K562 (cell line): ENCODE results near the gene UTS2R. TPM values are rescaled to one million over a fixed set of nuclear protein-coding genes. Genes with fewer than 3 reads are reported as not detected.

Experiments used
- ATAC-seq: fragments of 200-7000 bp; cut with Tn5 transposase; 3 replicates; pipeline ENCODE4 v1.9.1; 2020; ENCODE audit warnings: moderate library complexity
- BruUV-seq: library from RNA; stranded (reverse); fragments of 400-500 nt; replicated peaks from 2 replicates; lab custom pipeline; 2021; lab: Mats Ljungman, UMichigan
- CTCF ChIA-PET: fragments of 300-600 bp; formaldehyde crosslinking; extraction: SDS; loops from one replicate; lab custom pipeline; 2021; ENCODE audit warnings: low intra/inter-chr PET ratio; lab: Yijun Ruan, JAX
- POLR2A ChIA-PET: fragments of 300-600, 350-650 bp; sonication (Branson Sonifier 250); formaldehyde crosslinking; extraction: SDS; loops from one replicate; lab custom pipeline; 2021; ENCODE audit warnings: antibody characterized with exemption, inconsistent platforms; lab: Yijun Ruan, JAX
- DNase-seq, 4 experiments: peaks; one replicate each; pipeline versions ENCODE4 v3.0.0 to v3.0.0-alpha.2; 2011 to 2018; ENCODE audit warnings: low spot score in 3 of 4, mixed read lengths in 3 of 4; ENCODE audit errors: extremely low read depth in 1 of 4
- FAIRE-seq: peaks from 2 replicates; lab custom pipeline; 2011; peaks lifted over from hg19 to GRCh38; lab: Jason Lieb, UNC
- H2AFZ ChIP-seq: 2 replicates; pipeline ENCODE4 v1.6.0; 2011; ENCODE audit warnings: low read depth, low read length, control low read depth, inconsistent platforms
- H3K27ac ChIP-seq: fragments of 200-600 bp; 3 replicates; pipeline ENCODE4 v1.8.0; 2011; ENCODE audit warnings: low read depth, mild to moderate bottlenecking, control low read depth, inconsistent platforms, low read length, moderate library complexity, mixed read lengths; ENCODE audit errors: extremely low read depth
- H3K27me3 ChIP-seq, 2 experiments: fragments of 300-600 bp in 1 of 2; 2 replicates in 1 of 2; 3 replicates in 1 of 2; pipeline versions ENCODE4 v1.6.0 to v1.8.0; 2011; ENCODE audit warnings: inconsistent platforms in 2 of 2, low read length in 2 of 2, mild to moderate bottlenecking in 1 of 2, mixed read lengths in 1 of 2, moderate library complexity in 1 of 2; ENCODE audit not compliant: control insufficient read depth in 2 of 2, insufficient read depth in 2 of 2
- H3K36me3 ChIP-seq: fragments of 300-600 bp; 3 replicates; pipeline ENCODE4 v1.8.0; 2011; ENCODE audit warnings: mild to moderate bottlenecking, low read length, inconsistent platforms; ENCODE audit not compliant: control insufficient read depth, insufficient read depth
- H3K4me1 ChIP-seq, 2 experiments: fragments of 200-600 bp in 1 of 2; replicated peaks in 1 of 2; 2 replicates in 1 of 2; 3 replicates in 1 of 2; pipeline versions ENCODE4 v1.5.1 to v1.8.0; 2011; ENCODE audit warnings: inconsistent platforms in 2 of 2, low read length in 2 of 2, mild to moderate bottlenecking in 1 of 2, mixed read lengths in 1 of 2, moderate library complexity in 1 of 2; ENCODE audit not compliant: control insufficient read depth in 2 of 2, insufficient read depth in 2 of 2
- H3K4me2 ChIP-seq: 2 replicates; pipeline ENCODE4 v1.6.1; 2011; ENCODE audit warnings: low read length, control low read depth, inconsistent platforms, mixed read lengths; ENCODE audit not compliant: insufficient read depth
- H3K4me3 ChIP-seq: fragments of 200-600 bp; sonication (generic), shearing (Covaris generic); 2 replicates; pipeline ENCODE4 v1.5.1; 2016; ENCODE audit warnings: control low read depth, inconsistent platforms
- H3K79me2 ChIP-seq: fragments of 200-600 bp; 3 replicates; pipeline ENCODE4 v1.8.0; 2011; ENCODE audit warnings: low read length, inconsistent platforms; ENCODE audit not compliant: control insufficient read depth, insufficient read depth
- H3K9ac ChIP-seq, 2 experiments: 2 replicates each; pipeline versions ENCODE4 v1.6.0 to v1.6.1; 2011; ENCODE audit warnings: low read depth in 2 of 2, low read length in 2 of 2, control low read depth in 1 of 2, inconsistent platforms in 1 of 2, mild to moderate bottlenecking in 1 of 2, mixed read lengths in 1 of 2; ENCODE audit not compliant: insufficient read depth in 1 of 2
- H3K9me1 ChIP-seq: one replicate; pipeline ENCODE4 v1.6.0; 2011; ENCODE audit warnings: inconsistent platforms, mild to moderate bottlenecking, low read length, moderate library complexity; ENCODE audit not compliant: control insufficient read depth, insufficient read depth
- H3K9me3 ChIP-seq: replicated peaks from 2 replicates; pipeline ENCODE4 v1.5.1; 2011; ENCODE audit warnings: low read depth, low read length, inconsistent platforms; ENCODE audit not compliant: control insufficient read depth, insufficient read depth
- H4K20me1 ChIP-seq: replicated peaks from 2 replicates; pipeline ENCODE4 v1.6.1; 2011; ENCODE audit warnings: low read length, inconsistent platforms, mixed read lengths; ENCODE audit not compliant: control insufficient read depth, insufficient read depth
- MCM7 ChIP-seq, 2 experiments: fragments of 450-650 bp; IDR thresholded peaks; 2 replicates each; pipeline ENCODE4 v1.6.1; 2016 to 2018
- NCOA2 ChIP-seq, 2 experiments: fragments of 450-650 bp; IDR thresholded peaks; 2 replicates each; pipeline ENCODE4 v1.6.1; 2018; ENCODE audit warnings: mild to moderate bottlenecking in 2 of 2, moderate library complexity in 1 of 2; ENCODE audit not compliant: partially characterized antibody in 2 of 2
- NR4A1 ChIP-seq, 2 experiments: fragments of 250-450 bp in 1 of 2; fragments of 450-650 bp in 1 of 2; sonication (Bioruptor Pico) in 1 of 2; IDR thresholded peaks; 2 replicates each; pipeline versions ENCODE4 v1.4.0 to v1.6.1; 2016 to 2020; ENCODE audit warnings: mild to moderate bottlenecking in 2 of 2, missing compliant biosample characterization in 1 of 2, missing genetic modification characterization in 1 of 2, moderate library complexity in 1 of 2
- SMARCA5 ChIP-seq: fragments of 450-650 bp; IDR thresholded peaks from 2 replicates; pipeline ENCODE4 v1.6.1; 2016
- SNAPC5 ChIP-seq: fragments of 250-450 bp; sonication (Bioruptor Pico); IDR thresholded peaks from 2 replicates; pipeline ENCODE4 v1.8.0; 2021; ENCODE audit warnings: moderate library complexity, mild to moderate bottlenecking, inconsistent platforms
- STAG1 ChIP-seq: sonication (generic); formaldehyde crosslinking; IDR thresholded peaks from 2 replicates; pipeline ENCODE4 v1.5.0; 2020; ENCODE audit warnings: missing genetic modification reagents, borderline replicate concordance
- ZC3H11A ChIP-seq: IDR thresholded peaks from 2 replicates; pipeline ENCODE4 v1.6.1; 2012; ENCODE audit warnings: low read depth, low read length, improper control_type of control experiment
- WGBS: fragments of 100-300 bp; shearing (Covaris generic); methylation state at CpG from one replicate; pipeline ENCODE4 v1.1.6; 2016; ENCODE audit warnings: low coverage, mixed read lengths; ENCODE audit not compliant: insufficient coverage; ENCODE audit errors: missing lambda C conversion rate; 5-methylcytosine and 5-hydroxymethylcytosine counted together
- in situ Hi-C: fragments of 300-500 bp; cut with MboI; formaldehyde crosslinking; loops from 4 replicates; pipeline ENCODE4 v1.15.0; 2018; ENCODE audit warnings: inconsistent platforms, mixed read lengths
- intact Hi-C: fragments of 100-400 bp; cut with micrococcal nuclease; formaldehyde crosslinking; loops from 2 replicates; pipeline ENCODE4 v1.14.2; 2022
- polyA plus RNA-seq, 8 experiments: library from polyadenylated mRNA; depleted of rRNA in 4 of 8; stranded (reverse) in 5 of 8; unstranded in 3 of 8; fragments of >200 nt; fragmentation: Nextera tagmentation in 2 of 8; fragmentation: Illumina TruSeq in 1 of 8; extraction: Ambion mirVana in 2 of 8; extraction: Trizol in 1 of 8; gene quantifications; 2 replicates each; pipeline versions ENCODE4 v1.2.1 to v1.2.3, GENCODE V29; 2011 to 2014; ENCODE audit warnings: inconsistent platforms in 1 of 8, missing spikeins in 1 of 8
- total RNA-seq, 7 experiments: library from RNA; depleted of rRNA in 6 of 7; stranded (reverse); fragments of >200 nt in 6 of 7; fragmentation: Illumina TruSeq in 2 of 7; extraction: Trizol in 2 of 7; gene quantifications; 2 replicates each; pipeline versions ENCODE4 v1.2.1 to v1.2.3, GENCODE V29; 2011 to 2021; ENCODE audit warnings: low replicate concordance in 1 of 7
- TF ChIP-seq, protein P1 (sequence below): fragments of 200-800 bp; sonication (Bioruptor generic); IDR thresholded peaks from 2 replicates; pipeline ENCODE4 v1.6.1; 2016; ENCODE audit warnings: missing genetic modification characterization, missing compliant biosample characterization

The UTS2R gene
- total and polyA plus RNA-seq, 9 of the 15 experiments (the other 6 are each of a cell fraction or from before 2014, with no cell fraction given): 0.22 TPM; not detected in 8

DNA sequence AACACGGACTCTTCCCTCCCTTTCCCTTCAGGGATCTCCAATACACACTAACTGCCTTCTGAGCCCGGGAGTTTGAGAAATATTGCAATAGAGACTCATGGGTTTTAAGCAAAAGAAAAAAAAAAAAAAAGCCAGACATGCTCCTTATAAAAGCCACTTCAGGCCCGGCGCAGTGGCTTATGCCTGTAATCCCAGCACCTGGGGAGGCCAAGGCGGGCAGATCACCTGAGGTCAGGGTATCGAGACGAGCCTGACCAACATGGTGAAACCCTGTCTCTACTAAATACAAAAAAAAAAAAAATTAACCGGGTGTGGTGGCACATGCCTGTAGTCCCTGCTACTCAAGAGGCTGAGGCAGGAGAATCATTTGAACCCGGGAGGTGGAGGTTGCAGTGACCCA lies 44.2 kb downstream of the UTS2R start:
- POLR2A ChIA-PET: interaction anchor here (1.6 to 1.8 kb wide), 2 partner anchors 10 to 16 kb away, joined by 3 to 5 read pairs; no protein-coding TSS in a partner anchor
- Histone ChIP-seq H3K79me2 (peaks cover 28% of the 10 kb centered on the region), H3K4me1 (peaks cover 8 to 32% of the 10 kb centered on the region in 2 experiments), H3K27me3 (no peaks in the 10 kb centered on the region), H3K9me3 (no peaks in the 10 kb centered on the region), H3K36me3 (peaks cover 17% of the 10 kb centered on the region; the same call in 2 of the 3 replicates), H3K4me3 (no peak overlapping the region), H4K20me1 (peaks cover 15% of the 10 kb centered on the region), H3K4me2 (no peak overlapping the region), H2AFZ (no peak overlapping the region), H3K27ac (no peak overlapping the region), H3K9ac (no peak overlapping the region), H3K9me1 (no peaks in the 10 kb centered on the region)
- no TSS peak for BruUV-seq
- CTCF ChIA-PET: interaction anchor here (0.7 kb wide), 1 partner anchor 461 kb away, joined by 4 read pairs; no protein-coding TSS in a partner anchor
- WGBS: 93% methylated on average over 8 of the region's 9 CpGs
- ATAC-seq: no peak
- no peak for DNase-seq
- FAIRE-seq: no peak
- TF ChIP-seq STAG1 (CRISPR knock-in tag) (no peak), NCOA2 (IDR thresholded peaks at IDR 0.05; ENCODE audit: partially characterized antibody in 2 of 2) (no peak)
- in situ Hi-C loops: no loop called here
- intact Hi-C loops: loop anchor here (2.0 to 10.0 kb wide), 2 partner anchors 139 to 177 kb away; no protein-coding TSS in a partner anchor

GRCh38 chr17:82416264-82416663 lies 44.7 kb downstream of the UTS2R start:
- ATAC-seq (no peak), FAIRE-seq (no peak), DNase-seq (no peak)
- H3K9me1 ChIP-seq: no peaks in the 10 kb centered on the region
- no peak overlapping the region for H3K27ac ChIP-seq
- H3K9ac ChIP-seq: no peak overlapping the region
- in situ Hi-C loops (no loop called here), intact Hi-C loops (loop anchor here (10.0 kb wide), 1 partner anchor 139 kb away; no protein-coding TSS in a partner anchor)
- no peak overlapping the region for H3K4me2 ChIP-seq
- peaks cover 15% of the 10 kb centered on the region for H4K20me1 ChIP-seq
- H3K36me3 ChIP-seq: peaks cover 17% of the 10 kb centered on the region; the same call in 2 of the 3 replicates
- peaks cover 8 to 31% of the 10 kb centered on the region in 2 experiments for H3K4me1 ChIP-seq
- no peaks in the 10 kb centered on the region for H3K9me3 ChIP-seq
- no peak overlapping the region for H2AFZ ChIP-seq
- no peak overlapping the region for H3K4me3 ChIP-seq
- ChIA-PET POLR2A (interaction anchor here (1.8 kb wide), 1 partner anchor 17 kb away, joined by 5 read pairs; no protein-coding TSS in a partner anchor), CTCF (interaction anchor here (0.7 kb wide), 1 partner anchor 460 kb away, joined by 4 read pairs; no protein-coding TSS in a partner anchor)
- BruUV-seq: no TSS peak
- peaks cover 28% of the 10 kb centered on the region for H3K79me2 ChIP-seq
- WGBS: 79% methylated on average over 4 of the region's 4 CpGs
- no peaks in the 10 kb centered on the region for H3K27me3 ChIP-seq
- TF ChIP-seq ZC3H11A (no peak), SMARCA5 (no peak), SNAPC5 (no peak), MCM7 (IDR thresholded peaks at IDR 0.05) (no peak), NR4A1 (CRISPR knock-in tag; IDR thresholded peaks at IDR 0.05) (no peak), NR4A1 (tag; IDR thresholded peaks at IDR 0.05) (no peak)
- TF ChIP-seq, protein P1, sequence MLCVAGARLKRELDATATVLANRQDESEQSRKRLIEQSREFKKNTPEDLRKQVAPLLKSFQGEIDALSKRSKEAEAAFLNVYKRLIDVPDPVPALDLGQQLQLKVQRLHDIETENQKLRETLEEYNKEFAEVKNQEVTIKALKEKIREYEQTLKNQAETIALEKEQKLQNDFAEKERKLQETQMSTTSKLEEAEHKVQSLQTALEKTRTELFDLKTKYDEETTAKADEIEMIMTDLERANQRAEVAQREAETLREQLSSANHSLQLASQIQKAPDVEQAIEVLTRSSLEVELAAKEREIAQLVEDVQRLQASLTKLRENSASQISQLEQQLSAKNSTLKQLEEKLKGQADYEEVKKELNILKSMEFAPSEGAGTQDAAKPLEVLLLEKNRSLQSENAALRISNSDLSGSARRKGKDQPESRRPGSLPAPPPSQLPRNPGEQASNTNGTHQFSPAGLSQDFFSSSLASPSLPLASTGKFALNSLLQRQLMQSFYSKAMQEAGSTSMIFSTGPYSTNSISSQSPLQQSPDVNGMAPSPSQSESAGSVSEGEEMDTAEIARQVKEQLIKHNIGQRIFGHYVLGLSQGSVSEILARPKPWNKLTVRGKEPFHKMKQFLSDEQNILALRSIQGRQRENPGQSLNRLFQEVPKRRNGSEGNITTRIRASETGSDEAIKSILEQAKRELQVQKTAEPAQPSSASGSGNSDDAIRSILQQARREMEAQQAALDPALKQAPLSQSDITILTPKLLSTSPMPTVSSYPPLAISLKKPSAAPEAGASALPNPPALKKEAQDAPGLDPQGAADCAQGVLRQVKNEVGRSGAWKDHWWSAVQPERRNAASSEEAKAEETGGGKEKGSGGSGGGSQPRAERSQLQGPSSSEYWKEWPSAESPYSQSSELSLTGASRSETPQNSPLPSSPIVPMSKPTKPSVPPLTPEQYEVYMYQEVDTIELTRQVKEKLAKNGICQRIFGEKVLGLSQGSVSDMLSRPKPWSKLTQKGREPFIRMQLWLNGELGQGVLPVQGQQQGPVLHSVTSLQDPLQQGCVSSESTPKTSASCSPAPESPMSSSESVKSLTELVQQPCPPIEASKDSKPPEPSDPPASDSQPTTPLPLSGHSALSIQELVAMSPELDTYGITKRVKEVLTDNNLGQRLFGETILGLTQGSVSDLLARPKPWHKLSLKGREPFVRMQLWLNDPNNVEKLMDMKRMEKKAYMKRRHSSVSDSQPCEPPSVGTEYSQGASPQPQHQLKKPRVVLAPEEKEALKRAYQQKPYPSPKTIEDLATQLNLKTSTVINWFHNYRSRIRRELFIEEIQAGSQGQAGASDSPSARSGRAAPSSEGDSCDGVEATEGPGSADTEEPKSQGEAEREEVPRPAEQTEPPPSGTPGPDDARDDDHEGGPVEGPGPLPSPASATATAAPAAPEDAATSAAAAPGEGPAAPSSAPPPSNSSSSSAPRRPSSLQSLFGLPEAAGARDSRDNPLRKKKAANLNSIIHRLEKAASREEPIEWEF (CRISPR knock-in tag): no peak
